ENCODE data around the gene ARID1A. TPM values are rescaled to one million over a fixed set of nuclear protein-coding genes. Genes with fewer than 3 reads are reported as not detected.

ARID1A gene
- polyA plus RNA-seq, 3 donors, result 6.6 to 84.4 (median 9.5) TPM

DNA sequence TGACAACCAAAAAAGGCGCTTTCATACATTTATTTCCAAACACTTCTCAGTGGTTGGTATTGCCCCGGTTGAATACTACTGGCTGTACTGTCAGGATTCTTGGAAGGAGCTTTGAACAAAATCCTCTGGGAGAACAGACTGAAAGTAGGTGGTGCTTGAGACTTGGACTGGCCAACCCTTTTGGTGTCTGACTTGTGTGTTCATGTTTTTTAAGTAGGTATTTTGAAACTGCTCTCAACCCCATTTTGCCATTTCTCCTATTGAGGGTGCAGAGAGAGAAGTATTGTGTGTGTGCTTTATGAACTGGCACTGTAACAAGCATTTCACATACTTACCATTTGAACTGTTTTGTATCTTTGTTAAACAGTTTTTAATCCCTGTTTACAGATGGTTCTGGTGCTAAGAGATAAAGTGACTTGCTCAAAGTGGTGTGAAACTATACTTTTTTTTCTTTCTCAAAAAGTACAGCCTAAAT lies 21.2 kb downstream of the ARID1A start:
- intact Hi-C loops (cut with micrococcal nuclease), result no loop called here
- Mint-ChIP-seq H3K36me3 (peaks cover 17 to 51% of the 10 kb centered on the region in 2 donors), H3K9me3 (no peaks in the 10 kb centered on the region), H3K27ac (peak overlapping the region; percentile 19 to 86 (median 70)), H3K4me3 (no peak overlapping the region), H3K4me1 (peaks cover 84% of the 10 kb centered on the region), H3K27me3 (ENCODE audit: low read depth in 3 of 3) (no peaks in the 10 kb centered on the region)
- Histone ChIP-seq H3K27me3 (ENCODE audit: control insufficient read depth in 2 of 2, insufficient read depth in 2 of 2, low read length in 2 of 2) (no peaks in the 10 kb centered on the region), H3K36me3 (replicated peaks in 1 of 2; ENCODE audit: control insufficient read depth in 1 of 2, insufficient read depth in 2 of 2, low read length in 2 of 2) (peaks cover 20 to 52% of the 10 kb centered on the region in 2 donors), H3K9me3 (replicated peaks in 1 of 2; ENCODE audit: control insufficient read depth in 1 of 2, insufficient read depth in 1 of 2, low read length in 2 of 2) (no peaks in the 10 kb centered on the region), H4K20me1 (ENCODE audit: insufficient read depth, low read length) (peaks cover 100% of the 10 kb centered on the region), H3K9ac (ENCODE audit: insufficient read depth, low read length, poor library complexity, severe bottlenecking) (no peak overlapping the region), H2AFZ (ENCODE audit: insufficient read depth, low read depth, low read length, poor library complexity, severe bottlenecking) (no peak overlapping the region), H3K4me3 (replicated peaks in 1 of 3; ENCODE audit: low read depth in 2 of 3, low read length in 3 of 3) (no peak overlapping the region), H3K79me2 (ENCODE audit: insufficient read depth, low read length) (peaks cover 100% of the 10 kb centered on the region), H3K4me1 (ENCODE audit: control insufficient read depth in 1 of 2, insufficient read depth in 2 of 2, low read length in 2 of 2) (peaks cover 22 to 42% of the 10 kb centered on the region in 2 donors), H3K4me2 (replicated peaks; ENCODE audit: extremely low read depth, low read length, poor library complexity, severe bottlenecking) (no peak overlapping the region), H3K27ac (ENCODE audit: low read depth in 1 of 2, low read length in 2 of 2) (peak overlapping the region in 1 of 2 donors; percentile 66)
- TF ChIP-seq, protein P1, sequence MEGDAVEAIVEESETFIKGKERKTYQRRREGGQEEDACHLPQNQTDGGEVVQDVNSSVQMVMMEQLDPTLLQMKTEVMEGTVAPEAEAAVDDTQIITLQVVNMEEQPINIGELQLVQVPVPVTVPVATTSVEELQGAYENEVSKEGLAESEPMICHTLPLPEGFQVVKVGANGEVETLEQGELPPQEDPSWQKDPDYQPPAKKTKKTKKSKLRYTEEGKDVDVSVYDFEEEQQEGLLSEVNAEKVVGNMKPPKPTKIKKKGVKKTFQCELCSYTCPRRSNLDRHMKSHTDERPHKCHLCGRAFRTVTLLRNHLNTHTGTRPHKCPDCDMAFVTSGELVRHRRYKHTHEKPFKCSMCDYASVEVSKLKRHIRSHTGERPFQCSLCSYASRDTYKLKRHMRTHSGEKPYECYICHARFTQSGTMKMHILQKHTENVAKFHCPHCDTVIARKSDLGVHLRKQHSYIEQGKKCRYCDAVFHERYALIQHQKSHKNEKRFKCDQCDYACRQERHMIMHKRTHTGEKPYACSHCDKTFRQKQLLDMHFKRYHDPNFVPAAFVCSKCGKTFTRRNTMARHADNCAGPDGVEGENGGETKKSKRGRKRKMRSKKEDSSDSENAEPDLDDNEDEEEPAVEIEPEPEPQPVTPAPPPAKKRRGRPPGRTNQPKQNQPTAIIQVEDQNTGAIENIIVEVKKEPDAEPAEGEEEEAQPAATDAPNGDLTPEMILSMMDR (IDR thresholded peaks at IDR 0.05), result no peak
- whole genome bisulfite sequencing (ENCODE audit: insufficient coverage), result no CpG with 5 or more reads among the region's 2 CpGs
- no peak for DNase-seq

DNA sequence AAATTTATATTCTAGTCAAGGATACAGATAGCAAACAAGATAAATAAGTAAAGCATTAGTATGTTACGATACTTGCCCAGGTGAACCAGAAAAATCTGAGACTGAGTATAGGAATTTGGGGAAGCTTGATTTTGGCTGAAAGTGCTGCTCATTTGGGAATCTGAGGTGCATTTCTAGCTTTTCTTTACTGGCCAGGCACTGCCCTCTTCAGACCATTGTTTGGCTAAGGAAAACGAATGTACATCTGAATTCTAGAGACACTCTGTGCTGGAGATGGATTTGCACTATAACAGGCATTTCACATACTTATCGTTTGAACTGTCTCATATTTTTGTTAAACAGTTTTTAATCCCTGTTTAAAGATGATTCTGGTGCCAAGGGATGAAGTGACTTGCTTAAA lies 23.4 kb downstream of the ARID1A start:
- Mint-ChIP-seq H3K27ac (peak overlapping the region in 3 of 7 donors; percentile 46 to 82 (median 77)), H3K9me3 (no peaks in the 10 kb centered on the region), H3K36me3 (peaks cover 6 to 34% of the 10 kb centered on the region in 2 donors), H3K4me3 (no peak overlapping the region), H3K27me3 (ENCODE audit: low read depth in 3 of 3) (no peaks in the 10 kb centered on the region), H3K4me1 (peaks cover 86% of the 10 kb centered on the region)
- no peaks in the 10 kb centered on the region for H3K27me3 ChIP-seq (ENCODE audit: control insufficient read depth in 2 of 2, insufficient read depth in 2 of 2, low read length in 2 of 2)
- H3K4me1 ChIP-seq (ENCODE audit: control insufficient read depth in 1 of 2, insufficient read depth in 2 of 2, low read length in 2 of 2), result peaks cover 39 to 63% of the 10 kb centered on the region in 2 donors
- H4K20me1 ChIP-seq (ENCODE audit: insufficient read depth, low read length), result peaks cover 100% of the 10 kb centered on the region
- peaks cover 9 to 32% of the 10 kb centered on the region in 2 donors for H3K36me3 ChIP-seq (replicated peaks in 1 of 2; ENCODE audit: control insufficient read depth in 1 of 2, insufficient read depth in 2 of 2, low read length in 2 of 2)
- WGBS (ENCODE audit: insufficient coverage), result 80% methylated on average over 1 of the region's 3 CpGs
- H3K79me2 ChIP-seq (ENCODE audit: insufficient read depth, low read length), result peaks cover 100% of the 10 kb centered on the region
- intact Hi-C loops (cut with micrococcal nuclease), result no loop called here
- H3K4me3 ChIP-seq (replicated peaks in 1 of 3; ENCODE audit: low read depth in 2 of 3, low read length in 3 of 3), result no peak overlapping the region
- H2AFZ ChIP-seq (ENCODE audit: insufficient read depth, low read depth, low read length, poor library complexity, severe bottlenecking), result no peak overlapping the region
- H3K27ac ChIP-seq (ENCODE audit: low read depth in 1 of 2, low read length in 2 of 2), result peak overlapping the region in 1 of 2 donors; percentile 58
- TF ChIP-seq, protein P1 (IDR thresholded peaks at IDR 0.05), result no peak
- no peaks in the 10 kb centered on the region for H3K9me3 ChIP-seq (replicated peaks in 1 of 2; ENCODE audit: control insufficient read depth in 1 of 2, insufficient read depth in 1 of 2, low read length in 2 of 2)
- no peak overlapping the region for H3K9ac ChIP-seq (ENCODE audit: insufficient read depth, low read length, poor library complexity, severe bottlenecking)
- H3K4me2 ChIP-seq (replicated peaks; ENCODE audit: extremely low read depth, low read length, poor library complexity, severe bottlenecking), result no peak overlapping the region
- DNase-seq, result no peak
